ENCODE measurements around the gene MEGF11. TPM values are rescaled to one million over a fixed set of nuclear protein-coding genes. Genes with fewer than 3 reads are reported as not detected.

MEGF11 gene
- total and polyA plus RNA-seq, 3 experiments from 2014 or later, result not detected

DNA sequence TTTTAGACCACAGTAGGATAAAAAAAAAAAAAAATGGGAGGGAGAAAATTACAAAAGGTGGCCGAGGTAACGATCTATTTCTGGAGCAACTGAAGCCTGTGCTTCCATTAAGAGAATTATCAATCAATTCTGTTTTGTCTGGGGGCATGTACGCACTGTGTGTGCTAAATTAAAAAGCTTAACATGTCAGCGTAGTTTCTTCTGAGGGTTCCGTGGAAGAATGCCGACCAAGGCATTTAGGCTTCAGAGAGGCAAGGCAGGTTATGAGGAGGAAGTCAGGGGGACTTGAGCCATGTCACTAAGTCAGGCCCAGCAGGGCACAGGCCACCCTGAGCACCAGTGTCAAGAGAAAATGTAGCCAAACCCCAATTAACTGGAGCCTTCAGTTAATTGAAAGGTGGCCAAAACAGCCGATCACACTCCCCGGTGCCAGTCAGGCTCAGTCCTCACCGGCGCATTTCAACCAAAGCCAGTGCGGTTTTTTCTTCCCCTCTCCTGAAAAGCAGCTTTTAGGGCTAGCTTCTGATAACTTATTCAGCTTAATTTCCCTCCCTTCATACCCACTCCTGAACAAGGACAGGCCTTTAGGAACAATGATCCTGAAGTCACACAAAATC, 113.9 kb downstream of the MEGF11 start:
- Histone ChIP-seq H3K27me3 (ENCODE audit: insufficient read depth, low read length, poor library complexity, severe bottlenecking) (no peaks in the 10 kb centered on the region), H3K27ac (ENCODE audit: low read depth, low read length) (no peak overlapping the region), H3K4me1 (ENCODE audit: insufficient read depth, low read length) (no peaks in the 10 kb centered on the region), H3K36me3 (ENCODE audit: insufficient read depth, low read length) (no peaks in the 10 kb centered on the region), H3K4me3 (ENCODE audit: low read length) (no peak overlapping the region), H3K9me3 (ENCODE audit: low read length) (no peaks in the 10 kb centered on the region)
- peaks cover 4 to 11% (median 9%) of the 10 kb centered on the region in 3 donors for H3K4me1 Mint-ChIP-seq
- CTCF ChIA-PET, result no interaction called here
- POLR2A ChIA-PET, result no interaction called here
- H3K4me3 Mint-ChIP-seq, result no peak overlapping the region
- no peak for DNase-seq
- H3K27me3 Mint-ChIP-seq, result peaks cover 1 to 3% of the 10 kb centered on the region in 2 donors
- no peaks in the 10 kb centered on the region for H3K36me3 Mint-ChIP-seq
- no peaks in the 10 kb centered on the region for H3K9me3 Mint-ChIP-seq
- H3K27ac Mint-ChIP-seq, result no peak overlapping the region

GRCh38 chr15:66138892-66139590, 114.5 kb downstream of the MEGF11 start:
- ChIA-PET CTCF (no interaction called here), POLR2A (no interaction called here)
- Mint-ChIP-seq H3K4me1 (peaks cover 4 to 11% (median 9%) of the 10 kb centered on the region in 3 donors), H3K27me3 (no peaks in the 10 kb centered on the region), H3K9me3 (no peaks in the 10 kb centered on the region), H3K27ac (no peak overlapping the region), H3K36me3 (no peaks in the 10 kb centered on the region), H3K4me3 (no peak overlapping the region)
- no peaks in the 10 kb centered on the region for H3K27me3 ChIP-seq (ENCODE audit: insufficient read depth, low read length, poor library complexity, severe bottlenecking)
- H3K27ac ChIP-seq (ENCODE audit: low read depth, low read length), result no peak overlapping the region
- DNase-seq, result no peak
- no peak overlapping the region for H3K4me3 ChIP-seq (ENCODE audit: low read length)
- no peaks in the 10 kb centered on the region for H3K9me3 ChIP-seq (ENCODE audit: low read length)
- no peaks in the 10 kb centered on the region for H3K36me3 ChIP-seq (ENCODE audit: insufficient read depth, low read length)
- H3K4me1 ChIP-seq (ENCODE audit: insufficient read depth, low read length), result no peaks in the 10 kb centered on the region

DNA sequence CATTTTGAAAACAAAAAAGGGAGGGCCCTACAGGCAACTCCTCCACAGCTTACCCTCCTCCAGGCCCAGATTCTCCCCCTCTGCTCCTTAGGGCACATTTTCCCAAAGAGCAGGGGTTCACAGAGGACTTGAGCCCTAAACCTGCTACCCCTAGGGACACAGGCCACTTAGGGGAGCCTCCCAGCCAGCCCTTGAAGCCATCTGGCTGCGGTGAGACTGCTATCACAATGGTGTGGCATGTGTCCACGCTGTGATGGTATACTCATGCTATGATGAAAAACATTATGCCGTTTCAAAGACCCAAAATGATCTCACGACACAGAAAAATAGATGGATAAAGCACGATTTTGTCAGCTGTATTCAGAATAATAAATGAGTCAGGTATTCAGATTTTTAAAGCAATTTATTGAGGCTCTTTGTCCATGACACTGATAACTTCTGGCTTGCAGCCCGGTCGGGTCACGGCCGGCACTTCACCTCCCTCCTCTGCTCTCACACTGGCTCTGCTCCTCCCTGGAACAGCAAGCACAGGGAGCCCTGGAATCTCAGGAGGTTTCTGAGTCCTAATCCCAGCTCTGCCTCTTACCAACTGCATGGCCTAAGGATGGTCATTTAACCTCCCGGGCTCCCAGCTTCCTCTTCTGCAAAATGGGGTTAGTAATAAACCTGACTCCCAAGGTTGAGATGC, 115.3 kb downstream of the MEGF11 start:
- Histone ChIP-seq H3K27ac (ENCODE audit: low read depth, low read length) (no peak overlapping the region), H3K4me1 (ENCODE audit: insufficient read depth, low read length) (no peaks in the 10 kb centered on the region), H3K9me3 (ENCODE audit: low read length) (no peaks in the 10 kb centered on the region), H3K4me3 (ENCODE audit: low read length) (no peak overlapping the region), H3K27me3 (ENCODE audit: insufficient read depth, low read length, poor library complexity, severe bottlenecking) (no peaks in the 10 kb centered on the region), H3K36me3 (ENCODE audit: insufficient read depth, low read length) (no peaks in the 10 kb centered on the region)
- no peak overlapping the region for H3K4me3 Mint-ChIP-seq
- peaks cover 4 to 11% (median 9%) of the 10 kb centered on the region in 3 donors for H3K4me1 Mint-ChIP-seq
- DNase-seq, result no peak
- no peak overlapping the region for H3K27ac Mint-ChIP-seq
- H3K27me3 Mint-ChIP-seq, result no peaks in the 10 kb centered on the region
- no peaks in the 10 kb centered on the region for H3K9me3 Mint-ChIP-seq
- CTCF ChIA-PET, result no interaction called here
- POLR2A ChIA-PET, result no interaction called here
- no peaks in the 10 kb centered on the region for H3K36me3 Mint-ChIP-seq

DNA sequence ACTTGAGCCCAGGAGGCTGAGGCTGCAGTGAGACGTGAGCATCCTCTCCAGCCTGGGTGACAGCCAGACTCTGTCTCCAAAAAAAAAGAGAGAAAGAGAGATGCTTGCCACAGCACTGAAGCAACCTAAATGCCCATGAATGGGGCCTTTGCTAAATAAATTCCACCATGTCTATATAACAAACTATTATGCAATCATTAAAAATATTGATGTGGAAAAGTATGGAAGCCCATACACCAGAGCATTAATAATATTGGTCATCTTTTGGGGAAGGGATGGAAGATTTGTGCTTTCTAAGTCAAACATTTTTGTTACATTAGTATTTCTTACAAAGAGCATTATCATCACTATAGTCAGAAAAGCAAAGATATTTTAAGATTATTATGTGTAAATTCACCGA, 116.6 kb downstream of the MEGF11 start:
- ChIA-PET CTCF (no interaction called here), POLR2A (no interaction called here)
- H3K36me3 ChIP-seq (ENCODE audit: insufficient read depth, low read length), result no peaks in the 10 kb centered on the region
- H3K4me3 ChIP-seq (ENCODE audit: low read length), result no peak overlapping the region
- H3K27me3 Mint-ChIP-seq, result no peaks in the 10 kb centered on the region
- H3K4me3 Mint-ChIP-seq, result no peak overlapping the region
- H3K4me1 Mint-ChIP-seq, result peaks cover 4 to 11% (median 9%) of the 10 kb centered on the region in 3 donors
- no peaks in the 10 kb centered on the region for H3K27me3 ChIP-seq (ENCODE audit: insufficient read depth, low read length, poor library complexity, severe bottlenecking)
- no peak for DNase-seq
- H3K27ac ChIP-seq (ENCODE audit: low read depth, low read length), result no peak overlapping the region
- H3K4me1 ChIP-seq (ENCODE audit: insufficient read depth, low read length), result no peaks in the 10 kb centered on the region
- H3K36me3 Mint-ChIP-seq, result no peaks in the 10 kb centered on the region
- H3K27ac Mint-ChIP-seq, result peak overlapping the region in 1 of 8 donors; percentile 29
- no peaks in the 10 kb centered on the region for H3K9me3 ChIP-seq (ENCODE audit: low read length)
- H3K9me3 Mint-ChIP-seq, result no peaks in the 10 kb centered on the region

- H3K4me3 Mint-ChIP-seq, result no peak overlapping the region
- ChIA-PET POLR2A (no interaction called here), CTCF (no interaction called here)
- DNase-seq, result no peak
- H3K36me3 ChIP-seq (ENCODE audit: insufficient read depth, low read length), result no peaks in the 10 kb centered on the region
- H3K27me3 Mint-ChIP-seq, result peaks cover 0 to under 1% of the 10 kb centered on the region in 2 donors
- no peak overlapping the region for H3K27ac Mint-ChIP-seq
- H3K9me3 ChIP-seq (ENCODE audit: low read length), result no peaks in the 10 kb centered on the region
- H3K4me1 ChIP-seq (ENCODE audit: insufficient read depth, low read length), result no peaks in the 10 kb centered on the region
- no peaks in the 10 kb centered on the region for H3K27me3 ChIP-seq (ENCODE audit: insufficient read depth, low read length, poor library complexity, severe bottlenecking)
- no peak overlapping the region for H3K27ac ChIP-seq (ENCODE audit: low read depth, low read length)
- H3K4me3 ChIP-seq (ENCODE audit: low read length), result no peak overlapping the region
- peaks cover 4 to 11% (median 9%) of the 10 kb centered on the region in 3 donors for H3K4me1 Mint-ChIP-seq
- no peaks in the 10 kb centered on the region for H3K9me3 Mint-ChIP-seq
- H3K36me3 Mint-ChIP-seq, result no peaks in the 10 kb centered on the region
Measured at GRCh38 chr15:66135664-66136063, 117.9 kb downstream of the MEGF11 start.

- Histone ChIP-seq H3K36me3 (ENCODE audit: insufficient read depth, low read length) (no peaks in the 10 kb centered on the region), H3K4me3 (ENCODE audit: low read length) (no peak overlapping the region), H3K27me3 (ENCODE audit: insufficient read depth, low read length, poor library complexity, severe bottlenecking) (no peaks in the 10 kb centered on the region), H3K9me3 (ENCODE audit: low read length) (no peaks in the 10 kb centered on the region), H3K4me1 (ENCODE audit: insufficient read depth, low read length) (no peaks in the 10 kb centered on the region), H3K27ac (ENCODE audit: low read depth, low read length) (no peak overlapping the region)
- Mint-ChIP-seq H3K27ac (no peak overlapping the region), H3K36me3 (no peaks in the 10 kb centered on the region), H3K4me3 (no peak overlapping the region), H3K9me3 (no peaks in the 10 kb centered on the region), H3K4me1 (peaks cover 4 to 11% (median 9%) of the 10 kb centered on the region in 3 donors), H3K27me3 (peaks cover 6 to 8% of the 10 kb centered on the region in 2 donors)
- CTCF ChIA-PET, result no interaction called here
- no peak for DNase-seq
- POLR2A ChIA-PET, result no interaction called here
Measured at GRCh38 chr15:66134284-66134683, 119.3 kb downstream of the MEGF11 start.

- no peaks in the 10 kb centered on the region for H3K4me1 ChIP-seq (ENCODE audit: insufficient read depth, low read length)
- no peaks in the 10 kb centered on the region for H3K27me3 ChIP-seq (ENCODE audit: insufficient read depth, low read length, poor library complexity, severe bottlenecking)
- DNase-seq, result no peak
- H3K27ac Mint-ChIP-seq, result no peak overlapping the region
- no peak overlapping the region for H3K4me3 ChIP-seq (ENCODE audit: low read length)
- CTCF ChIA-PET, result no interaction called here
- no peaks in the 10 kb centered on the region for H3K36me3 Mint-ChIP-seq
- POLR2A ChIA-PET, result no interaction called here
- H3K4me3 Mint-ChIP-seq, result no peak overlapping the region
- H3K36me3 ChIP-seq (ENCODE audit: insufficient read depth, low read length), result no peaks in the 10 kb centered on the region
- peaks cover 4 to 11% (median 9%) of the 10 kb centered on the region in 3 donors for H3K4me1 Mint-ChIP-seq
- H3K27ac ChIP-seq (ENCODE audit: low read depth, low read length), result no peak overlapping the region
- H3K27me3 Mint-ChIP-seq, result peaks cover 8 to 12% of the 10 kb centered on the region in 2 donors
- no peaks in the 10 kb centered on the region for H3K9me3 Mint-ChIP-seq
- no peaks in the 10 kb centered on the region for H3K9me3 ChIP-seq (ENCODE audit: low read length)
Measured at GRCh38 chr15:66133247-66133885, 120.2 kb downstream of the MEGF11 start.

DNA sequence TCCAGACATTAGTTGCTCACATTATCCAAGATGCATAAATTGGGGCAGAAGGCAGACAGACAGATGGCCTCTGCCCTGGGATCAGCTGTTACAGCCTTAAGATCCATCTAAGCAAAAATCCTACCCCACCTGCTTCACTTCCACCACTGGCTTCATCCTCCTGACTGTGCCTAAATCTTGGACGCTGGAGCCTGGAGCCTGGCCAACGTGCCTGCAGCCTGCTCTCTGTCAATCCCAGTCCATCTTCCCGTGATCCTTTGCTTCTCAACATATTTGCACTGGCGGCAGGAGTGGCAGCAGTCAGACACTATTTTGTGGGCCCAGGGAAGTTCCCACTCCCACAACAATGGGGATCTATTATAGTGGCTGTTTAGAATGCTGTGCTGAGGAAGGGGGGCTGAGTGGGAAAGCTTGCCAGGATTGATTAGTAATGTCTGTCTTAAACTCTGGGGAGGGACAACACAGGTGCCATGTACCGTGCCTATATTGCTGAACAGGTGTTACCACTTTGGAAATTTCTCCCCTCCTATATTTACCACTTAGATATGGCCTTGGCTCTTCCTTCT, 121.2 kb downstream of the MEGF11 start:
- Histone ChIP-seq H3K27ac (ENCODE audit: low read depth, low read length) (no peak overlapping the region), H3K4me3 (ENCODE audit: low read length) (no peak overlapping the region), H3K4me1 (ENCODE audit: insufficient read depth, low read length) (no peaks in the 10 kb centered on the region), H3K27me3 (ENCODE audit: insufficient read depth, low read length, poor library complexity, severe bottlenecking) (no peaks in the 10 kb centered on the region), H3K36me3 (ENCODE audit: insufficient read depth, low read length) (no peaks in the 10 kb centered on the region), H3K9me3 (ENCODE audit: low read length) (no peaks in the 10 kb centered on the region)
- Mint-ChIP-seq H3K4me1 (peaks cover 4 to 11% (median 9%) of the 10 kb centered on the region in 3 donors), H3K9me3 (no peaks in the 10 kb centered on the region), H3K4me3 (no peak overlapping the region), H3K27me3 (peaks cover 8 to 22% of the 10 kb centered on the region in 2 donors), H3K27ac (no peak overlapping the region), H3K36me3 (no peaks in the 10 kb centered on the region)
- POLR2A ChIA-PET, result no interaction called here
- DNase-seq, result no peak
- CTCF ChIA-PET, result no interaction called here
